Spinal cord (tissue), 10 donors: ENCODE data around the gene TMEM108. TPM values are rescaled to one million over a fixed set of nuclear protein-coding genes. Genes with fewer than 3 reads are reported as not detected.

ENCODE experiments used
- DNase-seq, 6 donors: peaks; one replicate each; pipeline versions ENCODE4 v3.0.0 to v3.0.0-alpha.2; 2013 to 2015; ENCODE audit warnings: low spot score in 6 of 6, low read depth in 4 of 6
- H3K27ac ChIP-seq: one replicate; pipeline ENCODE4 v1.5.1; 2013; ENCODE audit warnings: low read depth, low read length, control low read depth
- H3K27me3 ChIP-seq: one replicate; pipeline ENCODE4 v1.6.1; 2013; ENCODE audit warnings: low read length; ENCODE audit not compliant: control insufficient read depth, insufficient read depth
- H3K36me3 ChIP-seq: one replicate; pipeline ENCODE4 v1.6.1; 2013; ENCODE audit warnings: low read length; ENCODE audit not compliant: control insufficient read depth, insufficient read depth
- H3K4me1 ChIP-seq: one replicate; pipeline ENCODE4 v1.6.1; 2013; ENCODE audit warnings: low read length; ENCODE audit not compliant: control insufficient read depth, insufficient read depth
- H3K4me3 ChIP-seq: one replicate; pipeline ENCODE4 v1.5.1; 2013; ENCODE audit warnings: low read depth, low read length, control low read depth
- H3K9me3 ChIP-seq: one replicate; pipeline ENCODE4 v1.6.1; 2013; ENCODE audit warnings: low read length; ENCODE audit not compliant: control insufficient read depth, insufficient read depth
- WGBS: methylation state at CpG from one replicate; pipeline ENCODE4 v1.1.5; 2013; ENCODE audit warnings: missing lambda C conversion rate; ENCODE audit not compliant: insufficient coverage; 5-methylcytosine and 5-hydroxymethylcytosine counted together
- polyA plus RNA-seq, 2 donors: library from polyadenylated mRNA; unstranded; fragments of 120-200 nt; gene quantifications; one replicate each; pipeline ENCODE4 v1.2.1, GENCODE V29; 2013; ENCODE audit not compliant: insufficient read length in 2 of 2
- total RNA-seq, 2 donors: library from RNA; depleted of rRNA in 1 of 2; stranded (reverse); fragments of 120-200 nt in 1 of 2; fragments of >200 nt in 1 of 2; gene quantifications; one replicate each; pipeline versions ENCODE4 v1.2.3 to v1.2.4, GENCODE V29; 2013 to 2014
- donor health status: healthy.

TMEM108 gene
- total and polyA plus RNA-seq, 4 donors, result 6.6 to 75.5 (median 30.5) TPM

DNA sequence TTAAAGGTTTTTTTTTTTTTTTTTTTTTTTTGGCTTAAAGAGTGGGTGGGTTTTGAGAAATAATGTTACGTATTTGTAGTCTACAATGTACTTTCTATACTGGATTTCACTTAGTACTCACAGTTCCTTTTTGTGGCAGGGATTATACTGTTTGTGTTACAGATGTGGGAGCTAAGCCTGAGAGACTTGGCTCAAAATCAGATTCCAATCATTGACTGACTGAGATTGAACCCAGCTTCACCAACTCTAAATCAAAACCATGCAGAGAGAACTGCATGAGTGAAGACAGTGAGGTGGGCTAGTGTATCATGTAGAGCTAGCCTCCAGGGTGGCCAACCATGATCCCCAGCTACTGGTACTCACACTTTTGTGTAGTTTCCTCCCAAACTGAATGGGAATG lies 68.0 kb downstream of the TMEM108 start:
- H3K4me3 ChIP-seq, result no peak overlapping the region
- no peak overlapping the region for H3K27ac ChIP-seq
- no peaks in the 10 kb centered on the region for H3K9me3 ChIP-seq
- H3K27me3 ChIP-seq, result no peaks in the 10 kb centered on the region
- DNase-seq, result no peak
- no CpG with 5 or more reads among the region's 1 CpG for WGBS
- H3K4me1 ChIP-seq, result no peaks in the 10 kb centered on the region
- no peaks in the 10 kb centered on the region for H3K36me3 ChIP-seq

DNA sequence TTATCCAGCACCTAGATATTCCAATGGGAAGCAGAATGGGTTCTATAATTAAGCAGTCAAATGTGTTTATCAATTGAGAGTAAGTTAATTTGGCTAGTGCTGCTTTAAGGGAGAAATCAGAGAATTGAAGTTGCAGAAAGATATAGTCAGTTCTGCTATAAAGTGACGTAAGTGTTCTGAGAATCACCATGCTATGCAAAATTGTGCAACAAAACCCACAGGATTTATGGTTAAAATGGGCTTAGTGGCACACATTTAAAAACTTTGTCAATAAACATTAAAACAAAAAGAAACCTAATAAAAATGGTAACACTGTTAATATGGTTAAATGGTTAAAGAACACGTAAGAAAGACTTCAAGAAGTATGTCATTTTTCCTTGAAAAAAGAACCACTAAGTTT lies 74.5 kb downstream of the TMEM108 start:
- no peak overlapping the region for H3K27ac ChIP-seq
- no peaks in the 10 kb centered on the region for H3K9me3 ChIP-seq
- H3K4me1 ChIP-seq, result no peaks in the 10 kb centered on the region
- H3K4me3 ChIP-seq, result no peak overlapping the region
- H3K27me3 ChIP-seq, result no peaks in the 10 kb centered on the region
- H3K36me3 ChIP-seq, result no peaks in the 10 kb centered on the region
- WGBS, result 71% methylated on average over 1 of the region's 2 CpGs
- no peak for DNase-seq

DNA sequence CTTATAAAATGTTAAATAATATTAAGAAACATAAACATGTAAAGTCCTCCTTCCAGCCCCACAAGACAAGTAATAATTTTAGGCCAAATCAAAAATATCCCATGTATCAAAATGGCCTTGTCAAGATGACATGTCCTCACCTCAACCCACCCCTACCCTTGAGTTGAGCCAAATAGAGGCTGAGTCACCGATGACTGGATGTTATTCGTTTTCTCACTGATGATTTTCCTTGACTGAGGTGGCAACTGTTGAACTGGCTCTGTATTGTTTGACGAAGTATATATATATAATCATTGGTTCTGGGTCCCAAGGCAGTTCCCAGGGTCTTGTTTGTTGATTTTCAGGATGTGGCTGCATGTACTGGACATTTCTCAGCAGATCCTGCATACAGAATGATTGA lies 75.3 kb downstream of the TMEM108 start:
- no peak for DNase-seq
- H3K4me1 ChIP-seq, result peaks cover 1% of the 10 kb centered on the region
- no peaks in the 10 kb centered on the region for H3K36me3 ChIP-seq
- no peaks in the 10 kb centered on the region for H3K9me3 ChIP-seq
- H3K4me3 ChIP-seq, result no peak overlapping the region
- no peak overlapping the region for H3K27ac ChIP-seq
- WGBS, result no CpG with 5 or more reads among the region's 3 CpGs
- no peaks in the 10 kb centered on the region for H3K27me3 ChIP-seq

DNA sequence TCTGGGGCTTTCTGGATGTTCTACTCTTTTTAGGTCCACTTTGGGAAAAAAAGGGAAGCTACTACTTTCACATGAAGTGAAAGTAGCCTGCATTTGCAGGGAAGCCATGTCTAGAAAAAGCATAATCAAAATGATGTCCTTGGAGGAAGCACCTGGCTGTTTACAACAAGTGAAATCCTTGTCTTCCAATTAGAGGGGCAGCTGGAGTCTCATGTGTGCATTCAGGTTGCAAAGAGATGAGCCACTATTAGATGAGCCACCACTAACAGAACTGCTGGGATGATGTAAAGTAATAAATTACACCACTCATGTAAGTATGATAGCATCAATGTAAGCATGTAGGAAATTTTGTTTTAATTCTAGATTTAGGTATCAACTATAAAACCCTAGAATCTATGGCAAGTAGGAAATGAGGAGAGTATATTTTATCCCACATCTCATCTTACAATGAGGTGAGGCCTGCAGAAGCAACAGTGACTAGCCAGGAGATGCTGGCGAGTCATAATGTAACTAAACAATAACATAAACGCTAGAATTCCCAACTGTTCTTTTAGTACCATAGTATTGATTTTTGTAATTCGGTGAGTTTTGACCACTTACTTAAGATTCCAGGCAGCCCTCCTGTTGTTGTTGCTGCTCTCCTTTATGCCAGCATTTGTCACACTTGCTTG lies 75.9 kb downstream of the TMEM108 start:
- Histone ChIP-seq H3K27me3 (no peaks in the 10 kb centered on the region), H3K9me3 (no peaks in the 10 kb centered on the region), H3K27ac (no peak overlapping the region), H3K4me3 (no peak overlapping the region), H3K36me3 (no peaks in the 10 kb centered on the region), H3K4me1 (peaks cover 6% of the 10 kb centered on the region)
- WGBS, result 67% methylated on average over 1 of the region's 3 CpGs
- no peak for DNase-seq

DNA sequence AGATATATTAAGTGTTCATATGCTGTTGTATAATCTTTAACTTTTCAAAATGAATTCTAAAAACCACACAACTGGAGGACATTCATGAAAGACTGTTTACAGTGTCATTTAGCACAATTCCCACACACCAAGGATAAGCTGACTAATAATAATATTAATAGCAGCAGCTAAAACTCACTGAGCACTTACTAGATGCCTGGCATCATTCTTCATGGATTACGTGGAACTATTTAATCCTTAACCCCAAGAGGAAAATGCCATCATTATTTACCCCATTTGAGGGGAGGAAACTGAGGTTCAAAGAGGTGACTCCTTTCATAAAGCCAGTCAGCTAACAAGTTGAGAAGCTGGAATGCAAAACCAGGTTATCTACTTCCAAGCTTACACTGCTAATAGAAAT lies 77.0 kb downstream of the TMEM108 start:
- no peak for DNase-seq
- Histone ChIP-seq H3K4me3 (no peak overlapping the region), H3K27me3 (no peaks in the 10 kb centered on the region), H3K4me1 (peaks cover 6% of the 10 kb centered on the region), H3K36me3 (no peaks in the 10 kb centered on the region), H3K27ac (no peak overlapping the region), H3K9me3 (no peaks in the 10 kb centered on the region)
- no CpG with 5 or more reads among the region's 1 CpG for WGBS

DNA sequence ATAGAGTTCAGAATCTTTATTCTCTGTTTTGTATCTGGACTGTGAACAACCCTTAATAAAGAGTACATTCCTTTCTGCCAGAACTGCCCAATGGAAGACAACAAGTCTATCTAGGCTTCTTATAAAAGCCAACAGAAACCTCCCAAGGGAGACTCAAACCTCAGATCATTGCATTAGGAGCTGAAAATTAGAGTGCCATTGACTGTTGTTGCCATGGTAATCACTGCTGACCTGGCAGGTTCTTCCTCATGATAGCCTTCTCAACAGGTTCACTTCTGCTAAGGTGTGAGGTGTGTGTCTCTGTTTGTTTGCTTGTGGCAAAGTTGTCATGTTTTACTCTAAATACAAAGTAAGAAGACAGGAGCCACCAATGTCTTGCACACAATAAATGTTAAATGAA lies 79.2 kb downstream of the TMEM108 start:
- Histone ChIP-seq H3K9me3 (no peaks in the 10 kb centered on the region), H3K27me3 (no peaks in the 10 kb centered on the region), H3K4me1 (peaks cover 6% of the 10 kb centered on the region), H3K36me3 (no peaks in the 10 kb centered on the region), H3K4me3 (no peak overlapping the region), H3K27ac (no peak overlapping the region)
- DNase-seq, result no peak

DNA sequence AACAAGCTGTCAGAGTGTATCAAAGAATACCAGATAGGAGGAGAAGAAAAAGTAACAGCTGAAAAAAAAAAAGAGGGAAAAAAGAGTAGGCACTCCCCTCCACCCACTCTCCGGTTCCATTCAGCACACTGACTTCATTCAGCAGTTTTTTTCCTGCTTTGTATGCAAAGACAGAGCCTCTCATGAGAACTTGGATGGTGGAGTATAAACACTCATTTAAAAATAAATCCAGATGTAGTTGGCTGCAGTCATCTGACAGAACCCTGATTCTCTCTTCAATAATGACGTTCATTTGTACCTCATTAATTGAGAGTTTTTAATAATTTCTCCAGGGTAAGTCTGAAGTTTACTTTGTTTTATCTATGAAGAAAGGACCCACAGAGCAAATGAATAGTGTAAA lies 81.0 kb downstream of the TMEM108 start:
- DNase-seq, result peak in 4 of 6 donors; percentile 39 to 78 (median 68)
- no peaks in the 10 kb centered on the region for H3K36me3 ChIP-seq
- no peaks in the 10 kb centered on the region for H3K9me3 ChIP-seq
- peak overlapping the region; percentile 7 for H3K4me3 ChIP-seq
- peak overlapping the region; percentile 74 for H3K27ac ChIP-seq
- H3K4me1 ChIP-seq, result peaks cover 6% of the 10 kb centered on the region
- H3K27me3 ChIP-seq, result no peaks in the 10 kb centered on the region
- no CpG with 5 or more reads among the region's 2 CpGs for WGBS

DNA sequence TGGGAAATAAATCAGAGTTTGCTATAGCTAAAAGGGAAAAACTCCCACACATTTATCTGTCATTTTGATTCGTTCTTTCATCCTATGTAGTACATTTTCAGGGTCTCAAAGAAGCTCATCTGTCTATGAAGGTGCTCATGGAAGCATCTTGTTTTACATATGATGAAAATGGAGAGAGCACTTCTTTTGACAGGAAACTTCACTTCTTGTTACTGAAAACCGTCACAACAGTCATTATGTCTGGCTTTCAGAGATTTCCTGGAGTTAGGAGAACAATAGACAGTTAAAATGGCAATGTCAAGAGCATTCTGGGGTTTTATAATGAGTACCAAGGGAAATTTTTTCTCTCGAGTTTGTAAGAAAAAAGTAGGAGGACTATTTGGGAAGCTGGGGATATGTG lies 83.3 kb downstream of the TMEM108 start:
- DNase-seq, result no peak
- H3K36me3 ChIP-seq, result no peaks in the 10 kb centered on the region
- no peaks in the 10 kb centered on the region for H3K9me3 ChIP-seq
- no peak overlapping the region for H3K4me3 ChIP-seq
- no peaks in the 10 kb centered on the region for H3K27me3 ChIP-seq
- no CpG with 5 or more reads among the region's 3 CpGs for WGBS
- no peak overlapping the region for H3K27ac ChIP-seq
- peaks cover 12% of the 10 kb centered on the region for H3K4me1 ChIP-seq

DNA sequence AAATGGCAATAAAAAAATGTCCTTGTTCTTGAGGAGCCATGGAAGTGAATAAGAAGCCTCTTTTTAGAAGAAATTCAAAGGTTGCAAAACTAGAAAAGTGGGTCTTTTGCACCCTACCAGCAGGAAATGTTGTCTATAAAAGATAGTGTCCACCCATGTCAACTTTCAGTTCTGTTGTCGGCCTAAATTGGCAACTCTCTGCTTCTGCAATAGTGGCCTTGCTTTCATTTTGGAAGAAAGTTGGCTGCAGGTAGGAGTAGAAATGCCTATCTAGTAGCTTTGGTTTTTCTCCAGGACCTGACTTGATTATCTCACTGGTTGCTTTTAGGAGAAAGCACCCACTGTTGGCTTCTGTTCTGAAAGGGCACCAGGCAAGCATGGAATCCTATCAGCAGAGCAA lies 85.4 kb downstream of the TMEM108 start:
- Histone ChIP-seq H3K27ac (no peak overlapping the region), H3K4me1 (peaks cover 10% of the 10 kb centered on the region), H3K27me3 (no peaks in the 10 kb centered on the region), H3K4me3 (no peak overlapping the region), H3K36me3 (no peaks in the 10 kb centered on the region), H3K9me3 (no peaks in the 10 kb centered on the region)
- DNase-seq, result no peak
- 88% methylated on average over 1 of the region's 1 CpG for WGBS

DNA sequence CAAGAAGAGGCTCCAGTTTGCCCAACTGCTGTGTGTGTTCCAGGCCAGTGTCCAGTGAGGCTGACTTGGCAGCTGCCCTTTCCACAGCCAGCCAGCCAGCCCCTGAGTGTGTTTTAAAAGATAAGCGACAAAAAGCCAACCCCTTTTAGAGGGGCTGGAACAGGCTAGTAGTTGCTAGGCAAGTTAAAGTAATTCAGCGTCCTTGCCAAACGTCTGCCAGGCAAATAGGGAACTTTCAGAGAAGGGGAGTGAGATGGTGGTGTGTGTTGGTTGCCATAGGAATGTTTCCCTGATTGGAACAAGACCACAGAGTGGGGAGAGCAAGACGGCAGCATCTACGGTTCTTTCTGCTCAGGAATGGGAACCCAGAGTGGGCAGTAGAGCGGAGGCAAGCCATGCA lies 86.3 kb downstream of the TMEM108 start:
- peak; percentile 66 to 97 (median 83) for DNase-seq
- H3K27me3 ChIP-seq, result no peaks in the 10 kb centered on the region
- no peaks in the 10 kb centered on the region for H3K36me3 ChIP-seq
- peak overlapping the region; percentile 34 for H3K27ac ChIP-seq
- WGBS, result 16% methylated on average over 6 of the region's 6 CpGs
- no peaks in the 10 kb centered on the region for H3K9me3 ChIP-seq
- H3K4me1 ChIP-seq, result peaks cover 6% of the 10 kb centered on the region
- H3K4me3 ChIP-seq, result no peak overlapping the region
